ENCODE measurements around the gene ZMYND11.
"Not testable (repeated sequence)": the region's sequence is repeated elsewhere in the genome, so short reads cannot be mapped to it uniquely, and the experiment has no call there.

- not testable (repeated sequence) for TF ChIP-seq CTCF (IDR thresholded peaks at IDR 0.05); ZFX (IDR thresholded peaks at IDR 0.05; ENCODE audit: borderline replicate concordance)
Observed at GRCh38 chr10:185571-185970, 50.3 kb downstream of the ZMYND11 start.
